GM18517 (cell line): ENCODE measurements around the gene RARRES1.

Source experiments
- ATAC-seq: cut with Tn5 transposase; IDR thresholded peaks from one replicate; pipeline ENCODE4 v1.9.1; 2021; ENCODE audit warnings: mild to moderate bottlenecking, moderate library complexity; ENCODE audit not compliant: unreplicated experiment

RARRES1 gene

GRCh38 chr3:158649791-158650190 is 82.5 kb downstream of the RARRES1 start:
- ATAC-seq, result no peak
